Stimulated activated CD4-positive, alpha-beta T cell treated with anti-CD3 and anti-CD28 coated beads, TNF-alpha, amount 100 ng/mL, for 24 hours (primary cell): ENCODE results near the gene SCN2A.

Source experiments
- DNase-seq, 3 experiments: peaks; one replicate each; pipeline ENCODE4 v3.0.0-alpha.2; 2020; ENCODE audit warnings: low read depth in 3 of 3

The SCN2A gene

GRCh38 chr2:165420231-165420630, 181.0 kb downstream of the SCN2A start:
- DNase-seq, result no peak

- no peak for DNase-seq
Measured at GRCh38 chr2:165423081-165423480, 183.9 kb downstream of the SCN2A start.

GRCh38 chr2:165425556-165425955, 186.3 kb downstream of the SCN2A start:
- DNase-seq, result no peak

- DNase-seq, result no peak
Measured at GRCh38 chr2:165427686-165428085, 188.5 kb downstream of the SCN2A start.

GRCh38 chr2:165428926-165429325, 189.7 kb downstream of the SCN2A start:
- no peak for DNase-seq

- DNase-seq, result no peak
Measured at GRCh38 chr2:165431014-165431413, 191.8 kb downstream of the SCN2A start.

GRCh38 chr2:165432234-165432966, 193.2 kb downstream of the SCN2A start:
- no peak for DNase-seq

- DNase-seq, result no peak
Measured at GRCh38 chr2:165434865-165435496, 195.8 kb downstream of the SCN2A start.

GRCh38 chr2:165435611-165436010, 196.4 kb downstream of the SCN2A start:
- DNase-seq, result no peak

GRCh38 chr2:165436559-165436958, 197.3 kb downstream of the SCN2A start:
- DNase-seq, result no peak

GRCh38 chr2:165440367-165440766, 201.2 kb downstream of the SCN2A start:
- no peak for DNase-seq
